NCI-H446 (cell line): ENCODE measurements around the gene SLC39A6.
"Not testable (repeated sequence)": the region's sequence is repeated elsewhere in the genome, so short reads cannot be mapped to it uniquely, and the experiment has no call there.

Source experiments
- DNase-seq, 2 experiments: peaks; one replicate each; lab custom pipeline; 2025; lab: John Stamatoyannopoulos, UW

SLC39A6 gene

GRCh38 chr18:36129300-36130038 lies at the start of gene SLC39A6, which contains the start of gene ELP2:
TSS of gene SLC39A6 (minus strand) at chr18:36129340. CDS start at chr18:36127007, 2,333 bp downstream.
TSS of gene ELP2 (plus strand) at chr18:36129899. CDS start at chr18:36129934, 35 bp downstream.
- DNase-seq, result peak; percentile 84 to 96

- no peak for DNase-seq
These were observed 48.8 kb upstream of the SLC39A6 start for GRCh38 chr18:36177913-36178312.

- DNase-seq, result no peak
These were observed 47.6 kb upstream of the SLC39A6 start for GRCh38 chr18:36176711-36177110.

- DNase-seq, result no peak
These were observed 47.0 kb upstream of the SLC39A6 start for GRCh38 chr18:36176177-36176584.

DNA sequence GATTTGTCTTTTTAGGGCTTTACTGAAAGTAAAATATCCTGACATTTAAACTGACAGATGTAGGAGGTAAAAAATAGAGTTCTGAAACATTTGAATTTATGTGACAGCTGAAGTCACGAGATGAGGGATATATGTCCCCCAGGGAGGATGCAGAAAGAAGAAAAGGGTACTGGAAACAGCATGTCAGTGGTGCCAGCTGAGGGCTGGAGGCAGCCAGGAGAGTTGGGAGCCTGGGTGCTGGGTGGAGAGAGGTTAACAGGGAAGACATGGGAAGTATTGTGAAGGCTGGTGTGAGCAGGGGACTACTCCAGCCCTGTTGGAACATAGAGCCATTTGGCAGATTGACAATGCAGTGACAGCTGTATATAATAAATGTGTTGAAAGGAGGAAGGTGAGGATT lies 46.3 kb upstream of the SLC39A6 start:
- no peak for DNase-seq

DNA sequence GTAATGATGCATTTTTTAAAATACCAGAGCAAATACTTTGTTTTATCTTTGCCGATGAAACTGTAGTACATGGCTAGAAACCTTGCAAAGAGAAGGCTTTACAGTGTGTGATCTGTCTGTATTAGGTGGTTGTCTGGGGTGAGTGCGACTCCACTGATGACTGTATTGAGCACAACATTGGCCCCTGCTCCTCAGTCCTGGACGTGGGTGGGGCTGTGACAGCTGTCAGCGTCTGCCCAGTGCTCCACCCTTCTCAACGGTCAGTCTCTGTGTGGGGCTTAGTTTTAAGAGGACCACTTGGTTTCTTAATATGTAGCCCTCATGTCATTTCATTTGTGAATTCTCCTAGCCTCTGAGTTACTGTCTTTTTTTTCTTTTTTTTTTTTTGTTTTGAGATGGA lies 40.8 kb upstream of the SLC39A6 start:
- DNase-seq, result no peak

- DNase-seq, result not testable (repeated sequence)
These were observed 39.2 kb upstream of the SLC39A6 start for GRCh38 chr18:36168296-36168695.

DNA sequence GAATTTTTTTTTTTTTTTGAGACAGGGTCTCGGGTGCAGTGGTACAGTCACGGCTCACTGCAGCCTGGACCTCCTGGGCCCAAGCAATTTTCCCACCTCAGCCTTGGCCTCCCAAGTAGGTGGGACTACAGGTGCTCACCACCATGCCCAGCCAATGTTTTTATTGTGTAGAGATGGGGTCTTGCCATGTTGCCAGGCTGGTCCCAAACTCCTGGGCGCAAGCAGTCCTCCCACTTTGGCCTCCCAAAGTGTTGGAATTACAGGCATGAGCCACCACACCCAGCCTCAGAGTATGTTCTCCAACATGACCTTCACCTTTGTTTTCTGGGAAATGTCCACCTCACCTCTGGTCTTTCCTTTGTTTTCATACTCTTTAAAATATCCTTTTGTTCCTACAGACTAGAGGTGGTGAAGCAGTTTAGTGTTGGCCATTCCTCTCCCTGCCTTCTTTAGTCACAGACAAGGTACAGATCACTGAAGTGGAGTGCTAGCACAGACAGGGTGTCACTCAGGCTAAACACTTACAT lies 38.6 kb upstream of the SLC39A6 start:
- DNase-seq, result no peak

GRCh38 chr18:36162981-36163380 lies 33.8 kb upstream of the SLC39A6 start:
- DNase-seq, result no peak

DNA sequence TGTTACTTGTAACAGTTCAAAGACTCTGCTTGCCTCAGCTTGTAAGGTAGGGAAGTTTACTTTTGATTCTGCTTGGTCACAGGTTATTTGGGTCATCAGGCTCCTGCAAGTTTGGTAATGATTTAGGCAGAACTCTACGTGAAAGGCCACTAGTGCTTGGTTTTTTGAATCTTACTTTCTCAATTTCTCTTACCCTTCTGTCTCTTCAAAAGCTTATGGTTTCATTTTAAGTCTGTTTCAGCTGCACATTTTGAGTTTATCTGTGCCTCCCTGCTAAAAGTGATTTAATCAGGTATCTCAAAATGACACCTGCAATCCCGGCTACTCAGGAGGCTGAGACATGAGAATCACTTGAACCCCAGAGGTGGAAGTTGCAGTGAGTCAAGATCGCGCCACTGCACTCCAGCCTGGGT lies 31.8 kb upstream of the SLC39A6 start:
- no peak for DNase-seq

- DNase-seq, result no peak
These were observed 29.2 kb upstream of the SLC39A6 start for GRCh38 chr18:36158266-36158867.

DNA sequence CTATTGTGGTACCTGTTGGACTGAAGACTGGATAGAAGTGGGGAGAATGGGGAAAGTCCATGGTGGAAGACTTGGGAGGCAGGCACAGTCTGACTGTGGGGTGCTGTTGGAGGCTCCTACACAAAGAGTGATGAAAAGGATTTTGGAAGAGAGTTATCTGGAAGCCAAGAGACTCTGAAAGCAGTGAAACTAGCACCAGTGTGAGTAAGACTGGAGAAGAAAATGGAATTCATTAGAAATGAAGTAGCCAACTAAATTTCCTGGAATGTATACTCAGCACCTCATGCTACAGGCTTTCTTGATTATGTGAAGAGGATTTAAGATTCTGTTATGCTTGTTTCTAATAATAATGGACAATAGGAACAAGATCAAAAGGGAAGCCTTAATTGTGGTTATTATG lies 28.3 kb upstream of the SLC39A6 start:
- DNase-seq, result no peak

DNA sequence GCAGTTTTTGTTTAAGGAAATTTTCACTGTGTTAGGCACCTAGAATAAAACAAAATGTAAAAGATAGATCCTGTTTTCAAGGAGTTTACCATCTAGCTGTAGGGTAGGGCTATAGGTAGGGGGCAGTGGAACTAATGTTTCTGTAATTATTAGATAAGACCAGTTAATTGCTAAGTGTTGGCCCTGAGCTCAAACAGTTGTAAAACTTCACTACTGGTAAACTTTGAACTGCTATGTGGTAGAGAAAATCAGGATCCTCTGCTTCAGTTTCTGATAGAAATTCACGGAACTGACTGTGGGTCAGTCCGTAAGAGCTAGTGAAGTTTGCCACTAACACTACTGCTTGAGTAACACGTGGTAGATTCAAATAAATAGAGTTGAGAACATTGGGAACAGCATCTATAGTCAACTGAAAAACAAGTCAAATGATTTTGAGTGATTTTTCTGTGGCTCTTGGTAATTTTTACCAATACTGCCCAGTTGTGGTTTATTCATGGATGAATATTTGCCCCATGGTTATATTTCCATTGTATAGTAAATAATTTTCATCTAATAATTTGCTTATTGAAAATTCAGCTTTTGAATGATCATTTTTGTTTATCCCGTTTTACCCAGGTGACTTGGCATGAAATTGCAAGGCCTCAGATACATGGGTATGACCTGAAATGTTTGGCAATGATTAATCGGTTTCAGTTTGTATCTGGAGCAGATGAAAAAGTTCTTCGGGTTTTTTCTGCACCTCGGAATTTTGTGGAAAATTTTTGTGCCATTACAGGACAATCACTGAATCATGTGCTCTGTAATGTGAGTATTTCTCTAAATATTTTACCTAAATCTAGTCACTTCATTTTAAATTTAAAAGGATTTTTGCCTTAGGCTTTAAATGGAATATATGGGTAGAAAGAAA lies 27.0 kb upstream of the SLC39A6 start:
- no peak for DNase-seq

GRCh38 chr18:36153771-36154170 lies 24.6 kb upstream of the SLC39A6 start:
- DNase-seq, result no peak

DNA sequence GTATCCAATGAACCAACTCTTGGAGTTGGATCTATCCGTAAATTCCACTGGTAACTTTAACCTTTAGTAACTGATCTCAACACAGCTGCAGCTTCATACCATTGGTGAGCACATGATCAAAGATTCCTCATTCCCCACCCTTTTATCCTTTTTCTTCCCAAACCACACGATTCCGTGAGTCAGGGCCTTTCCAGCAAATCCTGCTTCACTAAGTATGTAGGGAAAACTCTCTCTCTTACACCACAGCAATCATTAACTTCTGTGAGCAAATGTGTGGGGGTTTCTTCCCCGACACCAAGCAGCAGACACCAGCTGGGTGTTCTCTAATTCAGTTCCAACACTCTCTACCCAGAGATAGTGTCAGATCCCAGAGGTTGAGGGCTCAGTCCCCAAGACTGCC lies 24.1 kb upstream of the SLC39A6 start:
- no peak for DNase-seq

GRCh38 chr18:36152781-36153180 lies 23.6 kb upstream of the SLC39A6 start:
- DNase-seq, result no peak

DNA sequence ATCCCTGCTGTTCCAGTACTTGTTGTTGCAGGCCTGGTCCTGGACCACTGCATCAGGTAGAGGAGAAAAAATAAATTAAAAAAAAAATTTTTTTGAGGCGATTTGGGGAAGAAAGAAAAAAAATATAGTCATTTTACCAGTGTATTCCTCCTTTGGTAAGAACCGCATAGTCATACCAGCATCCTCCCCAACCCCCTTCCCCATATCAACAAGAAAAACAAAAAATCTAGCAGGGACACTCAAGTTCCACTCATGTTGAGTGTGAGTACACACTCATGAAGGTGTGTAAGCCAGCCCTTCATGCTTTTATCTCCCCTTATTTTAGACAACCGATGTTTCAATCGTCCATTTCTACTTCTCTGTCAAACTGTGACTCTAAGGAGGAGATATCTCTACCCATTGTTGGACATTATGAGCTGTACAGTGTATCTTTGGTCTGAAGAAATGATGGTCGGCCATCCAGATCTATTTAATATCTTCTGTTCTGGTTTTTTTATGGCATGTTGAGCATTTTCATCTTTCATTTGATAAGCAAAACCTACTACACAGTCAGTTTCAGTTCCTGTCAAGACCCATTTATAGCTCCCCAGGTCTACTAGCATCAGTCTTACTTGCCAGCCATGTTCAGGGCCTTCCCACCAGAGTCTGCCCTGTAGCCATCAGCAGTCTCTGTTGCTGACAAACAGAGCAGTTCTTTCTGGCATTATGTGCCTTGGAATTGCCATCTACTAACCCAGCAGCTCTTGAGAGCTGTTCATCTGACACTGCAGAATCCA lies 20.6 kb upstream of the SLC39A6 start:
- no peak for DNase-seq

DNA sequence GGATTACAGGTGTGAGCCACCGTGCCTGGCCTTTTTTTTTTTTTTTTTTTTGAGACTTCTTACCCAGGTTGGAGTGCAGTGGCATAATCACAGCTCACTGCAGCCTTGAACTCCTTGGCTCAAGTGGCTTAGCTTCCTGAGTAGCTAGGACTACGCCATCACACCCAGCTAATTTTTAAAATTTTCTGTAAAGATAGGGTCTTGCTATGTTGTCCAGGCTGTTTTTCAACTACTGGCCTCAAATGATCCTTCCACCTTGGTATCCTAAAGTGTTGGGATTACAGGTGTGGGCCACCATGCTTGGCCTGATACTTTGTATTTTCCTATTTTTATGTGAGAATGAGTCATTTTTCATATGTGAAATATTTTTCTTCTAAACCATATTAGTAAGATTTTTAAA lies 14.3 kb upstream of the SLC39A6 start:
- DNase-seq, result no peak

DNA sequence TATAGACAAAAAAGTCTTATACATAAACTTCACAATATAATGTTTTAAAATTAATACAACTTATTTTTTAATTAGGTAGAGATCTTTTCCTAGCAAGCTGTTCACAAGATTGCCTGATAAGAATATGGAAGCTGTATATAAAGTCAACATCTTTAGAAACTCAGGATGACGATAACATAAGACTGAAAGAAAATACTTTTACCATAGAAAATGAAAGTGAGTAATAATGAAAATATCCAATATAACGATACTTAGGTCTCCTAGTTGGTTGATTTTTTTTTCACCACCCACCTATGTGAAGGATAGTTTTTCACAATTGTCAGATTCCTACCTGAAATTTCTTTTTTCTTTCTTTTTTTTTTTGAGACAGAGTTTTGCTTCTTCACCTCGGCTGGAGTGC lies 13.6 kb upstream of the SLC39A6 start:
- DNase-seq, result no peak

- DNase-seq, result no peak
These were observed 12.4 kb upstream of the SLC39A6 start for GRCh38 chr18:36141576-36141975.

DNA sequence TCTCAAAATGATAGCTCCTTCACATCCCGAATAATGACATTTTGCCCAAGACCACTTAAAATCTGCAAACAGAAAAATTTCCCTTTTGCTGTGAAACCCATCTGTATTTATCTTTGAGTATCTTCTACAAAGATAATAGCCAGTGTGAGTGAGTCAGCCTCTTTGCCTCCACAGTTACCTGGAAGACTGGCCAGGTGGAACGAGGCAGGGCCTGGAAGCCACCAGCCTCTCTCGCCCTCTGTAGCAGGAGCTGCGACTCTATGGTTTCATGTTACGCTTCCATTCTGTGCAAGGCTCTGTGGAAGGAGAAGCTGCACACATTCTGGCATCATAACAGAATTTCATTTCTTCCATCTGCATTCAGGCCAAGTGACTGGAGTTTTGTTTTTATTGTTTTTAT lies 10.1 kb upstream of the SLC39A6 start:
- DNase-seq, result no peak

DNA sequence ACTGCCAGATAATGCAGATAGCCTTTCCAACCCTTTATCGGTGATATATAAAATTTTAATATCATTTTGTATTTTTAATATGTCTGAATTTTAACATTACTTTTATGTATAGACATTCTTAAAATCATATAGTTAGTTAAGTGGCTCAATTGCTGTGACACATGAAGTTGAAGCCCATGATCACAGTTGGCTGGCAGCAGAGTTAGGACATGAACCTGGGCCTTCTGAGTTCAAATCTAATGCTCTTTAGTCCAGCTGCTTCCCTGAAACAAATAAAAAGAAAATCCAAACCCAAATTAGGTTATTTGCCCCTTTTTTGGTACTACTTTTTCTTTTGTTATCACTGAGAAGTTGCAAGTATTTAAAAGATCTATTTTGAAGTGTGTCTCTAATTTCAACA lies 6.1 kb upstream of the SLC39A6 start:
- no peak for DNase-seq
